Prostate gland (tissue), 2 donors: ENCODE measurements around the gene TBCK. TPM values are rescaled to one million over a fixed set of nuclear protein-coding genes. Genes with fewer than 3 reads are reported as not detected.

Experiments
- DNase-seq: peaks from one replicate; pipeline ENCODE4 v3.0.0-alpha.2; 2019; ENCODE audit warnings: low spot score
- H3K27ac ChIP-seq, 2 donors: fragments of 200-600 bp; sonication (generic); 2 replicates each; pipeline ENCODE4 v1.5.1; 2017 to 2019
- H3K27me3 ChIP-seq: fragments of 200-600 bp; sonication (generic); replicated peaks from 2 replicates; pipeline ENCODE4 v1.5.1; 2019; ENCODE audit not compliant: insufficient read depth
- H3K36me3 ChIP-seq, 2 donors: fragments of 200-600 bp; sonication (generic); 1 replicate in 1 of 2; 2 replicates in 1 of 2; pipeline versions ENCODE4 v1.5.1 to v1.8.1; 2017 to 2019
- H3K4me1 ChIP-seq: fragments of 200-600 bp; sonication (generic); replicated peaks from 2 replicates; pipeline ENCODE4 v1.5.1; 2019
- H3K4me3 ChIP-seq, 2 donors: fragments of 200-600 bp; sonication (generic); 2 replicates each; pipeline ENCODE4 v1.5.1; 2017 to 2019
- H3K9me3 ChIP-seq: fragments of 200-600 bp; sonication (generic); 2 replicates; pipeline ENCODE4 v1.5.1; 2017
- POLR2A ChIP-seq: fragments of 450-650 bp; IDR thresholded peaks from one replicate; pipeline ENCODE4 v1.6.1; 2016; ENCODE audit warnings: antibody characterized with exemption, mild to moderate bottlenecking
- POLR2AphosphoS5 ChIP-seq: sonication (generic); formaldehyde crosslinking; IDR thresholded peaks from one replicate; pipeline ENCODE4 v1.6.1; 2017; ENCODE audit warnings: antibody characterized with exemption
- WGBS: methylation state at CpG from one replicate; pipeline ENCODE4 v1.1.5; 2018; 5-methylcytosine and 5-hydroxymethylcytosine counted together
- intact Hi-C: fragments of 100-400 bp; cut with DNase I; formaldehyde crosslinking; loops from one replicate; pipeline ENCODE4 v1.14.2; 2022
- total RNA-seq, 2 donors: library from RNA; depleted of rRNA; stranded (reverse); fragments of >200 nt; gene quantifications; one replicate each; pipeline ENCODE4 v1.1.0, GENCODE V29; 2016
- TF ChIP-seq, protein P1 (sequence below), 4 experiments: fragments of 200-600 bp in 2 of 4; fragments of 450-650 bp in 2 of 4; sonication (generic) in 2 of 4; IDR thresholded peaks; 1 replicate in 3 of 4; 2 replicates in 1 of 4; pipeline ENCODE4 v1.5.1; 2016 to 2019; ENCODE audit warnings: antibody characterized with exemption in 4 of 4, mild to moderate bottlenecking in 2 of 4, moderate library complexity in 2 of 4

Gene TBCK
- 10 to 100 TPM; 29.8 to 32.3 TPM for total RNA-seq

DNA sequence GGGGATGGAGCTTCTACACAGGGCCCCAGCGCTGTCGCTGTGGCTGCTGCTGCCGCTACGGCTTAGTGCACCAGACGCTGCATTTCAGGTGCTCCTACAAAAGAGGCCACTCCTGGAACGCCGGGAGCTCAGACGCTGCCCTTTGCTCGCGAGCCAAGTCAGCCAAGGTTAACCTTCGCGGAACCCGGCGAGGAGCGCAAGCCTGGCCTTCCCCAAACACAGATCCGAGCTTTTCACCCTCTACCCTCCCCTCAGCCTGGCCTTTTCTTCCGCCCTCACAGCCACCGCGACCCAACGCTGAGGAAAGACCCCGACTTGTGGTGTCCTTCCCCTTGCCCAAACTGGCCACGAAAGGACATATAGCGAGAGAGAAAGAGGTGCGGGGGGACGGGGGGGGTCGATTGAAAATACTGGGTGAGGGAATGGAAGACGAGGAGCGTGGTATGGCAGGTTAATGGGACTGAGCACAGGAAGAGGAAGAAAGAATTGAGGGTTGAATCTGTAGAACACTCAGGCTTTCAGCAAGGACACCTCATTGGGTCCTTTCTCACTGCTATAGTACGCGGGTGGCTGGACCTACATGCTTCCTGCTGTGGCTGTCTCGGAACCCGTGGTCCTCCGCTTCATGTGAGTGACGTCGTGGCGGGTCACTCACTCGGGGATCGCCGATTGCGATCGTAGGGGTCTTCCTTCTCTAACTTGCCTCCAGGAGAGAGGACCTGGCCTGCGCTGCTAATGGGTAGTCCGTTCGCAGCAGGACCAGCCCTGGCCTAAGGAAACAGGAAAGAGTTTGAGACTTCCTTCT, at the start of gene TBCK, which contains the start of gene AIMP1:
Gene TBCK, minus strand, starts transcription at position 242 of the 805 bp plus-strand sequence. CDS start 7,249 bp downstream, outside the sequence.
Gene AIMP1, plus strand, starts transcription at position 583 of the 805 bp plus-strand sequence. CDS start 8,460 bp downstream, outside the sequence.
- Histone ChIP-seq H3K4me3 (peak within 1 kb of the TSS; percentile 63 to 75), H3K36me3 (no peaks in the 10 kb centered on the region), H3K27ac (peak within 1 kb of the TSS; percentile 90 to 92), H3K4me1 (peaks cover 8% of the 10 kb centered on the region), H3K9me3 (no peaks in the 10 kb centered on the region), H3K27me3 (no peaks in the 10 kb centered on the region)
- intact Hi-C loops: no loop called here
- under 1% methylated on average over 44 of the region's 44 CpGs for WGBS
- peak; percentile 81 for DNase-seq
- TF ChIP-seq POLR2A (peak; percentile 57), POLR2AphosphoS5 (peak; percentile 64)
- TF ChIP-seq, protein P1, sequence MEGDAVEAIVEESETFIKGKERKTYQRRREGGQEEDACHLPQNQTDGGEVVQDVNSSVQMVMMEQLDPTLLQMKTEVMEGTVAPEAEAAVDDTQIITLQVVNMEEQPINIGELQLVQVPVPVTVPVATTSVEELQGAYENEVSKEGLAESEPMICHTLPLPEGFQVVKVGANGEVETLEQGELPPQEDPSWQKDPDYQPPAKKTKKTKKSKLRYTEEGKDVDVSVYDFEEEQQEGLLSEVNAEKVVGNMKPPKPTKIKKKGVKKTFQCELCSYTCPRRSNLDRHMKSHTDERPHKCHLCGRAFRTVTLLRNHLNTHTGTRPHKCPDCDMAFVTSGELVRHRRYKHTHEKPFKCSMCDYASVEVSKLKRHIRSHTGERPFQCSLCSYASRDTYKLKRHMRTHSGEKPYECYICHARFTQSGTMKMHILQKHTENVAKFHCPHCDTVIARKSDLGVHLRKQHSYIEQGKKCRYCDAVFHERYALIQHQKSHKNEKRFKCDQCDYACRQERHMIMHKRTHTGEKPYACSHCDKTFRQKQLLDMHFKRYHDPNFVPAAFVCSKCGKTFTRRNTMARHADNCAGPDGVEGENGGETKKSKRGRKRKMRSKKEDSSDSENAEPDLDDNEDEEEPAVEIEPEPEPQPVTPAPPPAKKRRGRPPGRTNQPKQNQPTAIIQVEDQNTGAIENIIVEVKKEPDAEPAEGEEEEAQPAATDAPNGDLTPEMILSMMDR (IDR thresholded peaks at IDR 0.05): no peak

DNA sequence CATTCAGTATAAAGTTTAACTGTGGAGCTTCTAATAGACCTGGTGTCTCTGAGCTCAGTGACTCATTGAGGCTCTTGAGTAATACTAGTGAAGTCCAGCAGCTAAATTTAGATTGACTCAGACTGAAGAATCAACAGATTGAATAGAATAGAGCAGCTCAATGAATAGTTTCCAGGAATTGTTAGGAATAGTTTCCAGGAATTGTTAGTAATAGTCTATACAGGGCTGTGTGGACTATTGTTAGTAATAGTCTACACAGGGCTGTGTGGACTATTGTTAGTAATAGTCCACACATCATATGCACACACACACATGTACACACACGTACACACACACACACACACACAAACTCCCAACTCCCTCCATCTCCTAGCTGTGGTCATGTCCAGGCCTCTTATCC, 49.6 kb upstream of the TBCK start:
- WGBS: 94% methylated on average over 1 of the region's 1 CpG
- intact Hi-C loops: loop anchor here (5.0 kb wide), 1 partner anchor 442 kb away; no protein-coding TSS in a partner anchor
- no peaks in the 10 kb centered on the region for H3K36me3 ChIP-seq
- DNase-seq: no peak
- H3K4me1 ChIP-seq: no peaks in the 10 kb centered on the region
- H3K9me3 ChIP-seq: no peaks in the 10 kb centered on the region
- no peaks in the 10 kb centered on the region for H3K27me3 ChIP-seq
- TF ChIP-seq, protein P1 (IDR thresholded peaks at IDR 0.05): no peak
- TF ChIP-seq POLR2A: no peak
- no peak for TF ChIP-seq POLR2AphosphoS5
- no peak overlapping the region for H3K27ac ChIP-seq
- no peak overlapping the region for H3K4me3 ChIP-seq

DNA sequence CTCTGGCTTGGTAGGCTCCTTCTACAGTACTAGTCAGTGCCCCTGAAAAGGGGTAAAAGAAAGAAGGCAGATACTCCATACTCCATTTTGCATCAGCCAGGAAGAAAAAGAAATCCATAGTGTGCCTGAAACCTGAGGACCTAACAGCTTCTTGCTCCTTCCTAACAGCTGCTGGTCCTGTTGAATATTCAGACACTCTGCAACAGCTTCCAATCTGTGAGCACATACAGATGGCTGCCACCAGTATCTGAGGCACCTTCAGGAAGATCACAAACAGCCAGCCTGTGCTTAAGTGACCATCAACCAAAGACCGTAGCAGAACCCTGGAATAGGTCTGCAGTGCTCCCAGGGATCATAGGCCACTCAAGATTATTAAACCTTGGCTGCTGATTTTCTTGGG, 48.3 kb upstream of the TBCK start:
- Histone ChIP-seq H3K27ac (no peak overlapping the region), H3K9me3 (no peaks in the 10 kb centered on the region), H3K4me1 (no peaks in the 10 kb centered on the region), H3K27me3 (no peaks in the 10 kb centered on the region), H3K4me3 (no peak overlapping the region), H3K36me3 (no peaks in the 10 kb centered on the region)
- WGBS: 95% methylated on average over 1 of the region's 1 CpG
- TF ChIP-seq, protein P1 (IDR thresholded peaks at IDR 0.05): no peak
- TF ChIP-seq POLR2A: no peak
- TF ChIP-seq POLR2AphosphoS5: no peak
- intact Hi-C loops: no loop called here
- DNase-seq: no peak

DNA sequence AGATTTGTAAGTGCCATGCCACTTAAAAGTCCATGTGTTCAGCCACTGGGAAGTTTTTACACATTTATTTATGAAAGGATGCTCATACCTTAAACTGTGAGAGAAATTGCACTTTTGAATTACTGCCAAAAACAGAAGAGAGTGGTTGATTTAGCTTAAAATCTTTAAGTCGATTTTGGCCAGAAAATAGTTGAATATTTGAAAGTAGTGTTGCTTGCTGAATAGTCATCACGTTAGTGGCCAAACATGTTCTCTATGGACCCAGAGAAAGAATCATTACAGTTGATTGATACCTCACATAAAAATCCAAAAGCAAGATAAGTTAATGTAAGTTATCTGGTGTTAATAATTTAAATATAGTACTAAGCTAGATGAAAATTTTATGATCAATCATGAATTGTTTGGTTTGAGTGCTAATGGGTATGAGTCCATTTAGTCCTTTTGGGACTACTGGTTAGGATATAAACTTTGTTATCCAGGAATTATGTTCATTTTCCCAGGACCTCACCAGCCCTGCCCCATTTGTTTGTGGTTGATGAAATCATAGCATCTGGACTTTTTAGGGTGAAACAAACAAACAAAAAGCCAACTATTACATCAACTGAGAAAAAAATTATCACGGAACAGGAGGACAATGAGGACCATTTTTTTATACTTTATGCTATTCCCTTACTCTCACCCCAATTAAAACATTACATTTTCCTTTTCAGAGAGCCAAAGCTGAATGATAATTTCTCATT, 46.2 kb upstream of the TBCK start:
- 75% methylated on average over 3 of the region's 3 CpGs for WGBS
- Histone ChIP-seq H3K27ac (no peak overlapping the region), H3K27me3 (no peaks in the 10 kb centered on the region), H3K36me3 (no peaks in the 10 kb centered on the region), H3K4me3 (no peak overlapping the region), H3K4me1 (no peaks in the 10 kb centered on the region), H3K9me3 (no peaks in the 10 kb centered on the region)
- no peak for DNase-seq
- no peak for TF ChIP-seq POLR2AphosphoS5
- TF ChIP-seq, protein P1 (IDR thresholded peaks at IDR 0.05): no peak
- TF ChIP-seq POLR2A: no peak
- intact Hi-C loops: no loop called here
